Mesodermal cell (in vitro differentiated cells): Measurements from ENCODE around the gene COL5A2.

Experiments used
- H3K27ac ChIP-seq: 2 replicates; pipeline ENCODE4 v1.7.0; 2013; ENCODE audit warnings: mild to moderate bottlenecking, low read depth, low read length, moderate library complexity; ENCODE audit not compliant: severe bottlenecking
- H3K36me3 ChIP-seq: 2 replicates; pipeline ENCODE4 v1.7.1; 2013; ENCODE audit warnings: mild to moderate bottlenecking, low read length, moderate library complexity; ENCODE audit not compliant: control insufficient read depth, insufficient read depth
- H3K4me1 ChIP-seq: one replicate; pipeline ENCODE4 v1.7.1; 2013; ENCODE audit warnings: mild to moderate bottlenecking, low read length; ENCODE audit not compliant: insufficient read depth, control insufficient read depth, poor library complexity, severe bottlenecking
- H3K4me3 ChIP-seq: 2 replicates; pipeline ENCODE4 v1.7.0; 2013; ENCODE audit warnings: low read length, control low read depth, mild to moderate bottlenecking; ENCODE audit not compliant: insufficient read depth, poor library complexity, severe bottlenecking; ENCODE audit errors: extremely low read depth
- H3K9me3 ChIP-seq: 2 replicates; pipeline ENCODE4 v1.7.1; 2013; ENCODE audit warnings: mild to moderate bottlenecking, low read length, moderate library complexity; ENCODE audit not compliant: control insufficient read depth
- WGBS, 2 experiments: methylation state at CpG; one replicate each; pipeline ENCODE4 v1.1.5; 2013; ENCODE audit warnings: missing lambda C conversion rate in 2 of 2; ENCODE audit not compliant: insufficient coverage in 2 of 2; 5-methylcytosine and 5-hydroxymethylcytosine counted together

The COL5A2 gene

GRCh38 chr2:189022053-189022481 lies 157.5 kb downstream of the COL5A2 start:
- Histone ChIP-seq H3K36me3 (no peaks in the 10 kb centered on the region), H3K9me3 (no peaks in the 10 kb centered on the region), H3K4me3 (no peak overlapping the region), H3K27ac (no peak overlapping the region), H3K4me1 (no peaks in the 10 kb centered on the region)
- WGBS, 2 experiments: 91 to 93% methylated on average over 7 of the region's 7 CpGs

GRCh38 chr2:189020179-189020578 lies 159.4 kb downstream of the COL5A2 start:
- Histone ChIP-seq H3K4me1 (no peaks in the 10 kb centered on the region), H3K9me3 (no peaks in the 10 kb centered on the region), H3K36me3 (no peaks in the 10 kb centered on the region), H3K27ac (no peak overlapping the region), H3K4me3 (no peak overlapping the region)
- no CpG with 5 or more reads among the region's 1 CpG for WGBS, 2 experiments

GRCh38 chr2:189018631-189019030 lies 160.9 kb downstream of the COL5A2 start:
- H3K4me3 ChIP-seq: no peak overlapping the region
- no peak overlapping the region for H3K27ac ChIP-seq
- no peaks in the 10 kb centered on the region for H3K36me3 ChIP-seq
- H3K9me3 ChIP-seq: no peaks in the 10 kb centered on the region
- H3K4me1 ChIP-seq: peaks cover 5% of the 10 kb centered on the region

- peaks cover 3% of the 10 kb centered on the region for H3K36me3 ChIP-seq
Measured at GRCh38 chr2:189016311-189016861, 163.2 kb downstream of the COL5A2 start.

GRCh38 chr2:189015359-189015758 lies 164.2 kb downstream of the COL5A2 start:
- Histone ChIP-seq H3K9me3 (no peaks in the 10 kb centered on the region), H3K27ac (peak overlapping the region; percentile 62), H3K36me3 (peaks cover 9% of the 10 kb centered on the region), H3K4me3 (no peak overlapping the region), H3K4me1 (peaks cover 5% of the 10 kb centered on the region)
- no CpG with 5 or more reads among the region's 1 CpG for WGBS, 2 experiments

More at GRCh38 chr2:189016311-189016861, 163.2 kb downstream of the COL5A2 start:
- Histone ChIP-seq H3K4me1 (peaks cover 5% of the 10 kb centered on the region), H3K9me3 (no peaks in the 10 kb centered on the region), H3K27ac (no peak overlapping the region), H3K4me3 (no peak overlapping the region)

- peak overlapping the region; percentile 62 for H3K27ac ChIP-seq
- H3K4me1 ChIP-seq: peaks cover 5% of the 10 kb centered on the region
- 93 to 95% methylated on average over 2 of the region's 2 CpGs for WGBS, 2 experiments
- H3K9me3 ChIP-seq: no peaks in the 10 kb centered on the region
- no peak overlapping the region for H3K4me3 ChIP-seq
- H3K36me3 ChIP-seq: peaks cover 14% of the 10 kb centered on the region
Measured at GRCh38 chr2:189014449-189015138, 165.0 kb downstream of the COL5A2 start.

- no peaks in the 10 kb centered on the region for H3K9me3 ChIP-seq
- no peak overlapping the region for H3K4me3 ChIP-seq
- H3K27ac ChIP-seq: peak overlapping the region; percentile 62
- peaks cover 5% of the 10 kb centered on the region for H3K4me1 ChIP-seq
- WGBS, 2 experiments: 75 to 100% methylated on average over 1 of the region's 2 CpGs
- H3K36me3 ChIP-seq: peaks cover 17% of the 10 kb centered on the region
Measured at GRCh38 chr2:189013671-189014448, 165.7 kb downstream of the COL5A2 start.

- Histone ChIP-seq H3K9me3 (no peaks in the 10 kb centered on the region), H3K4me3 (no peak overlapping the region), H3K36me3 (peaks cover 23% of the 10 kb centered on the region), H3K27ac (no peak overlapping the region), H3K4me1 (peaks cover 5% of the 10 kb centered on the region)
- WGBS, 2 experiments: no CpG with 5 or more reads among the region's 3 CpGs
Measured at GRCh38 chr2:189013031-189013430, 166.5 kb downstream of the COL5A2 start.

- H3K4me3 ChIP-seq: no peak overlapping the region
- H3K9me3 ChIP-seq: no peaks in the 10 kb centered on the region
- no CpG with 5 or more reads among the region's 1 CpG for WGBS, 2 experiments
- peaks cover 30% of the 10 kb centered on the region for H3K36me3 ChIP-seq
- no peak overlapping the region for H3K27ac ChIP-seq
- peaks cover 5% of the 10 kb centered on the region for H3K4me1 ChIP-seq
Measured at GRCh38 chr2:189012351-189012750, 167.2 kb downstream of the COL5A2 start.

- Histone ChIP-seq H3K36me3 (peaks cover 43% of the 10 kb centered on the region), H3K27ac (no peak overlapping the region), H3K4me1 (peaks cover 5% of the 10 kb centered on the region), H3K4me3 (no peak overlapping the region), H3K9me3 (no peaks in the 10 kb centered on the region)
- 93 to 100% methylated on average over 2 to 3 of the region's 6 CpGs for WGBS, 2 experiments
Measured at GRCh38 chr2:189010536-189010935, 169.0 kb downstream of the COL5A2 start.
